BLaER1 treated with 17β-estradiol and CSF1 and Interleukin-3, amounts not matched to agents 10 nM and 100 nM (cell line): ENCODE results near the gene CCDC192.
"Not testable (repeated sequence)": the region's sequence is repeated elsewhere in the genome, so short reads cannot be mapped to it uniquely, and the experiment has no call there.

Experiments used
- H3K27ac ChIP-seq, 11 experiments: shearing (Covaris generic); formaldehyde crosslinking; 2 replicates each; pipeline ENCODE4 v1.8.1; 2022
- H3K27me3 ChIP-seq, 11 experiments: shearing (Covaris generic); formaldehyde crosslinking; 2 replicates each; pipeline ENCODE4 v1.8.1; 2022
- H3K36me3 ChIP-seq, 11 experiments: shearing (Covaris generic); formaldehyde crosslinking; 2 replicates each; pipeline ENCODE4 v1.8.1; 2022
- H3K4me1 ChIP-seq, 10 experiments: shearing (Covaris generic); formaldehyde crosslinking; 2 replicates each; pipeline ENCODE4 v1.8.1; 2022
- H3K4me2 ChIP-seq, 11 experiments: shearing (Covaris generic); formaldehyde crosslinking; 2 replicates each; pipeline ENCODE4 v1.8.1; 2022
- H3K4me3 ChIP-seq, 10 experiments: shearing (Covaris generic); formaldehyde crosslinking; 2 replicates each; pipeline ENCODE4 v1.8.1; 2022
- H3K9ac ChIP-seq, 11 experiments: shearing (Covaris generic); formaldehyde crosslinking; 2 replicates each; pipeline ENCODE4 v1.8.1; 2022
- H3K9me3 ChIP-seq, 11 experiments: shearing (Covaris generic); formaldehyde crosslinking; replicated peaks in 1 of 11; 2 replicates each; pipeline ENCODE4 v1.8.1; 2022
- H4K20me1 ChIP-seq, 11 experiments: shearing (Covaris generic); formaldehyde crosslinking; 2 replicates each; pipeline ENCODE4 v1.8.1; 2022
- Cebpa-rat ChIP-seq, 11 experiments: shearing (Covaris generic); IDR thresholded peaks; 2 replicates each; pipeline ENCODE4 v1.8.1; 2022

Gene CCDC192

DNA sequence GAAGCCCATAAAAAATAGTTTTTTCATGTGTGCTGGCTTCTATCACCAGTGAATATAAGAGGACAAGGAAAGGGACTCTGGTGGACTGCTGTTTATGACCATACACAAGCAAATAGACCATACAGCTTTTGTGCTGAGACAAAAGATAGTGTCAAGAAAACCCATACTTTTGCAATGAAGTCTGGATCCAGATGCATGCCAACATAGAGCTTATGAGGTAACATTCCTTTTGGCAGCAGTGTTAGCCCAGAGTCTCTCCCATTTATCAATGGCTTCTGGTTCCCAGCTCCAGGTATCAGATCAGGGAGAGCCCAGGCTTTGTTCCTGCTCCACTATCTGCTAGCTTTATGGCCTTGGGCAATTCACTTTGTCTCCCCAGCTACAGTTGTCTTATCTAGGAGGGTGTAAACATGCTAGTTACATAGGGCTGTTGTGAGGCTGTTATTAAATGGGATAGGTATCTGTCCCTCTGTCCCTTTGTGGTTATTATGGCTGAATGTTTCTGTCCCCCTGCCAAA, 55.6 kb downstream of the CCDC192 start:
- no peak overlapping the region for H3K4me3 ChIP-seq
- H4K20me1 ChIP-seq: no peaks in the 10 kb centered on the region
- no peaks in the 10 kb centered on the region for H3K36me3 ChIP-seq
- H3K4me1 ChIP-seq: no peaks in the 10 kb centered on the region
- no peak for TF ChIP-seq Cebpa-rat (IDR thresholded peaks at IDR 0.05)
- H3K27me3 ChIP-seq: no peaks in the 10 kb centered on the region
- H3K9ac ChIP-seq: no peak overlapping the region
- H3K4me2 ChIP-seq: no peak overlapping the region
- no peaks in the 10 kb centered on the region for H3K9me3 ChIP-seq
- H3K27ac ChIP-seq: no peak overlapping the region

DNA sequence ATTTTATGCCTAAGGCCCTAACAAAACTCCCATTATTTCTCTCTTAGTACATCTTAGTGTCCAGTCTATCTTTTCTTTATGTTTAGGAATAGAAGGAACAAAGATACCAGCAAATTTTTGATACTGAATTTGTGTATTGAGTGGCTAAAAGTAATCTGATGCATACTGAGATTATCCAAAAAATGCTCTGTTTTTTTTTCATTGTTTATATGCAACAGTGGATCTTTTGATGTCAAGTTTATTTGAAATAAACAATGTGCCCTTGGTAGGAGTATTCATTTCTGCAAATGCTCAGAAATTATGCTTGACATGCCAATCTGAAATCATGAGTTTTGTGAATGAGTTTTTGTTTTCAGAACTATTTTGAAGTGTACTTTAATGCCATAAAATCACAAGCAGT, 58.7 kb downstream of the CCDC192 start:
- H3K9ac ChIP-seq: no peak overlapping the region
- no peaks in the 10 kb centered on the region for H3K36me3 ChIP-seq
- no peak overlapping the region for H3K27ac ChIP-seq
- TF ChIP-seq Cebpa-rat (IDR thresholded peaks at IDR 0.05): no peak
- no peak overlapping the region for H3K4me3 ChIP-seq
- no peaks in the 10 kb centered on the region for H3K27me3 ChIP-seq
- no peaks in the 10 kb centered on the region for H3K9me3 ChIP-seq
- H3K4me1 ChIP-seq: peaks cover 0 to 8% (median 0%) of the 10 kb centered on the region in 10 experiments; a peak in 2 of 20 replicates
- H3K4me2 ChIP-seq: no peak overlapping the region
- H4K20me1 ChIP-seq: no peaks in the 10 kb centered on the region

- no peaks in the 10 kb centered on the region for H3K9me3 ChIP-seq
- H3K27me3 ChIP-seq: no peaks in the 10 kb centered on the region
- H3K4me3 ChIP-seq: no peak overlapping the region
- H4K20me1 ChIP-seq: no peaks in the 10 kb centered on the region
- H3K4me1 ChIP-seq: peaks cover 0 to 8% (median 0%) of the 10 kb centered on the region in 10 experiments; a peak in 2 of 20 replicates
- no peaks in the 10 kb centered on the region for H3K36me3 ChIP-seq
- no peak overlapping the region for H3K27ac ChIP-seq
- no peak overlapping the region for H3K9ac ChIP-seq
- H3K4me2 ChIP-seq: no peak overlapping the region
- no peak for TF ChIP-seq Cebpa-rat (IDR thresholded peaks at IDR 0.05)
Observed at GRCh38 chr5:127762412-127762811, 59.2 kb downstream of the CCDC192 start.

- H3K4me3 ChIP-seq: no peak overlapping the region
- H4K20me1 ChIP-seq: no peaks in the 10 kb centered on the region
- no peaks in the 10 kb centered on the region for H3K27me3 ChIP-seq
- H3K4me2 ChIP-seq: peak overlapping the region in 2 of 11 experiments; percentile 2 to 3; a peak in 1 of 22 replicates
- no peaks in the 10 kb centered on the region for H3K36me3 ChIP-seq
- H3K4me1 ChIP-seq: peaks cover 0 to 8% (median 0%) of the 10 kb centered on the region in 10 experiments; a peak in 2 of 20 replicates
- no peak overlapping the region for H3K9ac ChIP-seq
- H3K27ac ChIP-seq: no peak overlapping the region
- H3K9me3 ChIP-seq: no peaks in the 10 kb centered on the region
- no peak for TF ChIP-seq Cebpa-rat (IDR thresholded peaks at IDR 0.05)
Observed at GRCh38 chr5:127766676-127767335, 63.6 kb downstream of the CCDC192 start.

DNA sequence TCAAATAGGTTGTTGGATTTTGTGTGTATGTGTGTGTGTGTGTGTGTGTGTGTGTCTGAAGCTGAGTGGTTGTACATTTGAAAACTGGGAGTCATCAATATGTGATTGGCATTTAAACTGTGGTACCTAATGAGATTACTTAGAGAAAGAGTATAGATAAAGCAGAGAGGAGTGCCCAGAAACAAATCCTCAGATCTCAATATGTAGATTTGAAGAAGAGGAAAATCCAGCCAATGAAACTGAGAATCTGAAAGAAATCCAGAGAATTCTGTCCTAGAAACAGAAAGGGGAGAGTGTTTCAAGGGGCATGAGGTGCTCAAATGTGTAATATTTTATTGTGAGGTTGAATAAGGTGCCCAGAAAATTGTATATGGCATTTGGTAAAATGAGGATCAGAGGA, 66.2 kb downstream of the CCDC192 start:
- H3K27me3 ChIP-seq: no peaks in the 10 kb centered on the region
- no peaks in the 10 kb centered on the region for H3K9me3 ChIP-seq
- no peak overlapping the region for H3K9ac ChIP-seq
- TF ChIP-seq Cebpa-rat (IDR thresholded peaks at IDR 0.05): no peak
- no peaks in the 10 kb centered on the region for H3K36me3 ChIP-seq
- H4K20me1 ChIP-seq: no peaks in the 10 kb centered on the region
- no peak overlapping the region for H3K4me3 ChIP-seq
- peaks cover 0 to 8% (median 0%) of the 10 kb centered on the region in 10 experiments; a peak in 2 of 20 replicates for H3K4me1 ChIP-seq
- no peak overlapping the region for H3K4me2 ChIP-seq
- H3K27ac ChIP-seq: no peak overlapping the region

- Histone ChIP-seq H3K4me1 (peaks cover 0 to 8% (median 0%) of the 10 kb centered on the region in 10 experiments; a peak in 2 of 20 replicates), H3K27ac (no peak overlapping the region), H3K9me3 (peaks cover 0 to 4% (median 1%) of the 10 kb centered on the region in 11 experiments; a peak in 7 of 22 replicates), H3K4me2 (no peak overlapping the region), H3K4me3 (no peak overlapping the region), H3K36me3 (no peaks in the 10 kb centered on the region), H3K27me3 (no peaks in the 10 kb centered on the region), H4K20me1 (no peaks in the 10 kb centered on the region), H3K9ac (no peak overlapping the region)
- no peak for TF ChIP-seq Cebpa-rat (IDR thresholded peaks at IDR 0.05)
Observed at GRCh38 chr5:127770272-127770671, 67.1 kb downstream of the CCDC192 start.

- H3K27ac ChIP-seq: no peak overlapping the region
- no peaks in the 10 kb centered on the region for H3K4me1 ChIP-seq
- H3K36me3 ChIP-seq: no peaks in the 10 kb centered on the region
- peaks cover 13 to 25% (median 19%) of the 10 kb centered on the region in 11 experiments; a peak in 19 of 22 replicates for H3K9me3 ChIP-seq
- no peak for TF ChIP-seq Cebpa-rat (IDR thresholded peaks at IDR 0.05)
- H3K9ac ChIP-seq: no peak overlapping the region
- H3K4me3 ChIP-seq: no peak overlapping the region
- H4K20me1 ChIP-seq: no peaks in the 10 kb centered on the region
- H3K4me2 ChIP-seq: no peak overlapping the region
- H3K27me3 ChIP-seq: no peaks in the 10 kb centered on the region
Observed at GRCh38 chr5:127772531-127772930, 69.3 kb downstream of the CCDC192 start.

DNA sequence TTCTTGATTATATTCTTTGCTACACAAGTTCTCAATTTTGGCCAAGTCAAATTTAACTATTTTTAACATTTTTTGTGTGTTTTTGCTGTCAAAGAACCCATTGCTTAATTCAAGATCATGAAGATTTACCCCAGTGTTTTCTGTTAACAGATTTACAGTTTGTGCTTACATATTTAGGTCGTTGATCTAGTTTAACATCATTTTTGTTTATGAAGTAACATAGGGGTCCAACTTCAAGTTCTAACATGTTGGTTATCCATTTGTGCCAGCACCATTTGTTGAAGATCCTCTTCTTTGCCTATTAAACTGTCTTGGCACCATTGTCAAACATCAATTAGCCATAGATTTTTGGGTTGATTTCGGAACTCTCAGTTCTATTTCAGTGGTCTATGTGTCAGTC, 71.0 kb downstream of the CCDC192 start:
- Histone ChIP-seq H3K4me3 (no peak overlapping the region), H3K27ac (no peak overlapping the region), H3K27me3 (no peaks in the 10 kb centered on the region), H3K36me3 (no peaks in the 10 kb centered on the region), H4K20me1 (no peaks in the 10 kb centered on the region), H3K9ac (no peak overlapping the region), H3K4me2 (no peak overlapping the region), H3K4me1 (no peaks in the 10 kb centered on the region), H3K9me3 (peaks cover 14 to 33% (median 21%) of the 10 kb centered on the region in 11 experiments; a peak in 19 of 22 replicates)
- TF ChIP-seq Cebpa-rat (IDR thresholded peaks at IDR 0.05): no peak

- Histone ChIP-seq H3K27ac (no peak overlapping the region), H3K4me3 (no peak overlapping the region), H3K27me3 (no peaks in the 10 kb centered on the region), H3K4me1 (no peaks in the 10 kb centered on the region), H3K36me3 (no peaks in the 10 kb centered on the region), H3K9me3 (peaks cover 14 to 33% (median 21%) of the 10 kb centered on the region in 11 experiments; a peak in 19 of 22 replicates), H3K9ac (no peak overlapping the region), H3K4me2 (no peak overlapping the region), H4K20me1 (no peaks in the 10 kb centered on the region)
- no peak for TF ChIP-seq Cebpa-rat (IDR thresholded peaks at IDR 0.05)
Observed at GRCh38 chr5:127776477-127776876, 73.3 kb downstream of the CCDC192 start.

DNA sequence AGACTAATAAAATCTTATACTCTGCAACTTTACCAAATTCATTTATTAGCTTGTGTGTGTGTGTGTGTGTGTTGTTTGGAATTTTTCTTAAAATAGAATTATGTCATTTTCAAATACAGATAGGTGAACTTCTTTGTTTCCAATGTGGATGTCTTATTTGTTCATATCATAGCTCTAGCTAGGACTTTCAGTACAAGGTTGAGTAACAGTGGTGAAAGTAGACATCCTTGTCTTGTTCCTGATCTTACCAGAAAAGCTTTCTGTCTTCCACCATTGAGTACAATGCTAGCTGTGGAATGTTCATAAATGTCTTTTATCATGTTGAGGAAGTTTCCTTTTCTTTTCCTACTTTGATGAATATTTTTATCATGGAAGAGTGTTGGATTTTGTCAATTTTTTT, 74.8 kb downstream of the CCDC192 start:
- Histone ChIP-seq H3K4me1 (no peaks in the 10 kb centered on the region), H3K9me3 (peaks cover 14 to 33% (median 24%) of the 10 kb centered on the region in 11 experiments; a peak in 19 of 22 replicates), H3K4me2 (no peak overlapping the region), H4K20me1 (no peaks in the 10 kb centered on the region), H3K27me3 (no peaks in the 10 kb centered on the region), H3K36me3 (no peaks in the 10 kb centered on the region), H3K27ac (no peak overlapping the region), H3K9ac (no peak overlapping the region), H3K4me3 (no peak overlapping the region)
- TF ChIP-seq Cebpa-rat (IDR thresholded peaks at IDR 0.05): no peak

- not testable (repeated sequence) for H3K4me1 ChIP-seq, H3K27me3 ChIP-seq, H3K36me3 ChIP-seq, H3K4me2 ChIP-seq, H4K20me1 ChIP-seq, H3K4me3 ChIP-seq, H3K9ac ChIP-seq, H3K27ac ChIP-seq
- H3K9me3 ChIP-seq: peaks cover 0 to 11% (median 4%) of the 10 kb centered on the region in 11 experiments; a peak in 12 of 22 replicates
Observed at GRCh38 chr5:127782450-127782849, 79.3 kb downstream of the CCDC192 start.
